HG03103 (cell line): ENCODE data around the gene PLPP1.
"Not testable (repeated sequence)": the region's sequence is repeated elsewhere in the genome, so short reads cannot be mapped to it uniquely, and the experiment has no call there.

ENCODE experiments used
- ATAC-seq: cut with Tn5 transposase; IDR thresholded peaks from one replicate; pipeline ENCODE4 v1.9.1; 2021; ENCODE audit warnings: low read depth; ENCODE audit not compliant: unreplicated experiment

PLPP1 gene

GRCh38 chr5:55509097-55509496 lies 25.7 kb downstream of the PLPP1 start:
- ATAC-seq: no peak

DNA sequence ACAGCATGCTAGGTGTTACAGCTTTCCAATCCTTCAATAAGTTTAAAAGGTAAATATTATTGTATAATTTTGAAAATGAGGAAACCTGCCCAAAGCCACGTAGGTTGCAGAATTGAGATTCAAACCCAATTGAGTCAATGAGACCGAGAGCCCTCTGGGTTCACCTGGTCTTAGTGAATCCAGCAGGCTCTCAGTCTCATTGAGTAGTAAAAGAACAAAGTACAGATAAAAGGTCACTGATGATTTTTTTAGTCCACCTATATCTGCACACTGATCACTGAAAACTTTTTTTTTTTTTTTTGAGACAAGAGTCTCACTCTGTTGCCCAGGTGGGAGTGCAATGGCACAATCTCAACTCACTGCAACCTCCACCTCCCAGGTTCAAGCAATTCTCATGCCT lies 27.2 kb downstream of the PLPP1 start:
- no peak for ATAC-seq

GRCh38 chr5:55505711-55506110 lies 29.1 kb downstream of the PLPP1 start:
- ATAC-seq: not testable (repeated sequence)

DNA sequence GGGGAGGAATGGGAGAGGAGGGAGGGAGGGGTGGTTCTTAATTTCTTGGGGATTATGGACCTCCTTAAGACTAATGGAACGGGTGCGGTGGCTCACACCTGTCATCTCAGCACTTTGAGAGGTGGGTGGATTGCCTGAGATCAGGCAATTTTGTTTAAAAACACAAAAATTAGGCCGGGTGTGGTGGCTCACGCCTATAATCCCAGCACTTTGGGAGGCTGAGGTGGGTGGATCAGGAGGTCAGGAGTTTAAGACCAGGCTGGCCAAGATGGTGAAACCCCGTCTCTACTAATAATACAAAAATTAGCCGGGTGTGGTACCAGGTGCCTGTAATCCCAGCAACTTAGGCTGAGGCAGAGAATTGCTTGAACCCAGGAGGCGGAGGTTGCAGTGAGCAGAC lies 30.8 kb downstream of the PLPP1 start:
- ATAC-seq: not testable (repeated sequence)

DNA sequence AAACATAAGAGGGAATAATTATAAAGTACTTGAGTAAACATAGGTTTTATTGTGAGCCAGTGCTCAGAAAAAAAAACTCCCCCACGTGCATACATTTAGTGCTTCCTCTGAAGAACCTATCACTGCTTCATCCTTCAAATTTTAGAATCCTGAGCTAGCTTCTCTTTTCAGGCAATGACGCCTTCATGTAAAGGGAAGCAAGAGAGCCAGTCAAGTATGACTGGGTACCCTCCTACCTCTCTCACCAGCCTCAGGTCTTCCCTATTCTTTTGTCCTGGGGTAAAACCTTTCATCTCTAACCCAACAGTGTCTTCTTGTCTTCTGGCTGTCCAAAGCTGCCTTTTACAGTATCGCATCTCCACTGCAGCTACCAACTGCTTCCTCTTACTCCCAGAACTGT lies 32.0 kb downstream of the PLPP1 start:
- no peak for ATAC-seq

DNA sequence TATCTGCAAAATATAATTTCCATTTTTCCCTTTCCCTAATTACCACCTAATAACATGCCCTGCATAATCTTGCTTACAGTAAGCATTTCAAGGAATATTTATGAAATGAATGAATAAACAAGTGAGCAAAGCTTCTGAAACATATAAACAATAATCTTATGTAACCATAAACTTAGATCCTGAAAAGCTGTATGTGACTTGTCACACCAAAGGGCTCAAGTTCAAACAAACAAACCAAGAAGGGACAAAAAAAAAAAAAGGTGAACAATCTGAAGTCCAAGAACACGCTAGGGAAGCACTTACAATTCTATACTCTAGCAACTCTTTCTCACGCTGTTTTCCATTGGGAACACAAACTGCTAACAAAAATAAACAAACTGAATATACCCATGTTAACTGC lies 36.3 kb downstream of the PLPP1 start:
- no peak for ATAC-seq

- ATAC-seq: no peak
These were observed 37.1 kb downstream of the PLPP1 start for GRCh38 chr5:55497712-55498111.

- no peak for ATAC-seq
These were observed 39.5 kb downstream of the PLPP1 start for GRCh38 chr5:55495216-55495615.

DNA sequence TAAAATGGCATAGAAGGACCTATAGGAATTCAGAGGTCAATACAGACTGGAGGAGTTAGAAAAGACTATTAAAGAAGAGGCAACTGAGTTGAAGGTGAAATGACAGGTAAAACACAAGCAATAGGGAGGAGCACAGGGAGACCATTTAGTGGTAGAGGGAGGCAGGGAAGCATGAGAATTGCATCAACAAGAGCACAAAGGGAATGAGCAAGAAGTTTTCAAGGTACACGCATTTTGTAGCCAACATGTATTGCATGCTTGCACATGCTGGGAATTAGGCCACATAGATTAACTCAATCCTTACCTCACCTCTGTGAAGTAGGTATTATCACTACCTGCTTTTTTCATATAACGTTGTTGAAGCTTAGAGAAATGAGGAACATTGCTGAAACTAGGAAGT lies 42.3 kb downstream of the PLPP1 start:
- no peak for ATAC-seq

DNA sequence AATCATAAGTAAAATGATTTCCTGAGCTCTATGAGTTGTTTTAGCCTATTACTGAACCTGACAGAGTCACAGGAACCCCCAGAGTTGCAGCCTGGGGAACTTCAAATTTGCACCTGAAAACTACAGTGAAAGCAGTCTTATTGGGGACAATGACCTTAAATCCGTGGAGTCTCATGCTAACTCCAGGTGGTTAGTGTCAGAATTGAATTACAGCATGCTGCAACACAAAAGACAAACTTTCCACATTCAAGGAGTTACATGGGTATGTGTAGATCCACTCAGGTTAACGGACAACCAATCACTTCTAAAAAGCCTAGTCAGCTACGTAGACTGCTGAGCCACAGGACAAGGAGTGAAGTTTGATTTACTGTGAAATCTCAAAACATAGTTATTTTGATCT lies 49.7 kb downstream of the PLPP1 start:
- no peak for ATAC-seq

DNA sequence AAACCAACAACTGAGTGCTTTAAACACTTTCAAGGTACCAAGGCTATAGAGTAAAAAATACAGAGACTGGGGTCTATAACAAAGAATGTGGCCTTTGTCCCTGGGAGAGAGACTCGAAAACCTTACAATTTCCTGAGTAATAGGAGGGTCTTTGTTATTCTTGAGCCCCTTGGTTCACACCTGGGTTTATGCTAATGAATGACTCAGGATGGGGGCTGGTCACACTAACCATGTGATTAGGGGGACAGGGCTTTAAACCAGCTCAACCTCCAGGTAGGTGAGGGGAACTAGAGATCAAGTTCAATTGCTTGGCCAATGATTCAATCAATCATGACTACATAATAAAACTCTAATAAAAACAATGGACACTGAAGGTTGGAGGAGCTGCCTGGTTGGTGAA lies 50.2 kb downstream of the PLPP1 start:
- ATAC-seq: no peak

- no peak for ATAC-seq
These were observed 50.9 kb downstream of the PLPP1 start for GRCh38 chr5:55483885-55484284.

DNA sequence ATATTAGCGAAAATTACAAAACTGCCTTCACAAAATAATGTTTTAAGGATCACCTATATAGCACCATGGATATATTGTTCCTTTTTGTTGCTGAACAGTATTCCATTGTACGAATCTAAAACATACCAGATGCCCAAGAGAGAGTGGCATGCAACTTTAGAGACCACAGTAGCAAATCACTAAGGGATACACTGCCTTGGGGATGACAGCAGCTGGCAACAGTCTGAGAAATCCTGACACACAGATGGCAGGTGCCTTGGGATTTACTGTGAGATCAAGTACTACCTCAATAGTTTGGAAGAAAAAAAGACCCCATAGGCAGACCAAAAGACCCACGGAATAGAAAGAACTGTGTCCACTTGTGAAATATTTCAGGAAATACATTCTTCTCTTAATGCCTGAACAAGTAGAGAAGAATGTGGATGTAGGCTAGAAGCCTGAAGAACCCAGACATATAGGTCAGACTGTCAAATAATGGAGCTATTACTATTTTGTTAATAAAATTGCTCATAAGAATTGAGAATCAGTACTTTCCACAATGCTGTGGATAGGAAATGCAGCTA lies 53.4 kb downstream of the PLPP1 start:
- ATAC-seq: no peak

DNA sequence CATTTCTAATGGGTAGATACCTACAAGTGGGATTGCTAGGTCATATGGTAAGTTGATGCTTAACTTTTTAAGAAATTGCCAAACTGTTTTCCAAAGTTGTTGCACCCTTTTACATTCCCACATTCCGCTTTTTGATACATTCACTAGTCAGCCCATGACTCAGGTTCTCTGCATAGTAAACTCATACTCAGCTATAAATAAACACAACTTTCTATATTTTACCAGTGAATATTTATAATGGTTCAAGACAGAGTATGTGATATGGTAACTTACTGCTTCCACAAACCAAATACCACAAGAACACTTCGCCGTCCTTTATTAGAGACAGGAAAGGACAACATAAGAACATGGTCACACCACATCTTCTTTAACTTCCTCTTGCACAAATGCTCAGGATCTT lies 54.0 kb downstream of the PLPP1 start:
- ATAC-seq: no peak

DNA sequence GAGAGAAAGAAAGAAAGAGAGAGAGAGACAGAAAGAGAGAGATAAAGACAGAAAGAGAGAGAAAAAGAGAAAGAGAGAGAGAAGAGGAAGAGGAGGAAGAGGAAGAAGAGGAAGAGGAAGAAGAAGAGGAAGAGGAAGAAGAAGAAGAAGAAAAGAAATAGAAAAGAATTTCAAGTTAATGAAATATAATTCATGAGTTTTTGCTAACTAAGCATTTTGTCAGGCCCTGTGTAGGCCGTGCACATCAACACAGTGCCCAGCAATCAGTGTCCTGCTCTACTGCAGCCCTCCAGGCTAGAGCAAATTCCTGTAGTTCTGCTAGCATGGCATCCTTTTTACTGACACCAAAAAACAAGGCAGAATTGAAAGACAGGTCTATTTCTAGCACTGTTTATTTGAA lies 62.1 kb downstream of the PLPP1 start:
- no peak for ATAC-seq

DNA sequence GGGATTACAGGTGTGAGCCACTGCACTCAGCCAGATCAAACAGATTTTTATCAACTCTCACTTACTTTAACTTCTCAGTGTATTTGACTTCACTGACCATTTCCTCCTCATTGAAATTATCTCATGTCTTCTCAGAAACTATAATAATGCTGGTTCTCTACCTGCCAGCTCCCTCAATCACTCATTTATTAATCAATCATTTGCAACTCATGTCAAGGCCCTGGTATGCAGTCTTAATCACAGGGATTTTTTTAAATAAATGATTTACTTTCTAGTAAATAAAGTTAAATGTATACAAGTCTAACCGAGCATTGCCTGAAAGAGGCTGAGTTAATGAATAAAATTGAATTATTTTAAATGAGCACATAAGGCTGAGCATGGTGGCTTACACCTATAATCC lies 63.3 kb downstream of the PLPP1 start:
- no peak for ATAC-seq

DNA sequence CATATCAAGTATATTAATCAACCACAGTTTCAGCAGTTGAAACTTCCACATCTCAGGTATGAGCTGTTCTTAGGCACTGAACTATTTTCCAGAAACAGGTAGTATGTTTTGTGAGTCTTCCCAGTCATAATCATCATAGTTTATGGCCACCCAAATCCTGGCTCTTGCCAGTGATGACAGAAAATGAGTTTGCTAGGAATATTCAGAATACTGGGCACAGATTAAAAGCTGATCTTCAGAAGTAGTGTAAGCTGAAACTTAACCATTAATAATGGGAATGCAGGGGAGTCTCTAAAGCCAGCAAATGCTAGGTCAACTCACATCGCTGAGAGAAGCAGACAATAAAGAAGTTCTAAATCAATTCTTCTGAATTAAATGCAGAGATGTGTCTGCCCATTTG lies 64.5 kb downstream of the PLPP1 start:
- ATAC-seq: no peak

DNA sequence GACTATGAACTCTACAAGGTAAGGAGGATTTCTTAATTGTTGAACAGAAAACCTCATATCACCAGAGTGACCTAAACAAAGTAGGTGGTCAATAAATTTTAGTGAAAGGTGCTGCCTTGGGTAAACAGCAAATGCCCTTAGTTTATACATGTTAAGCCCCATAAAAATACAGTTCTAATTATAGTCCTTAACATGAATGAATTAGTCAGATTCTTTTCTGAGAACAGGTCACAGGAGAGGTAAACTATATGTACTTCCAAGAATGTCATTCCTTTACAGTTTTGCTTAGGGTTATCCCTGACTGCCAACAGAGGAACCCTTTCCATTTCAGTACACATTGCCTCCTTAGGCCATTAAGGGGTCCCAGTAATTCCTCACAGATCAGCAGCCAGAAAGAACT lies 64.9 kb downstream of the PLPP1 start:
- ATAC-seq: no peak

DNA sequence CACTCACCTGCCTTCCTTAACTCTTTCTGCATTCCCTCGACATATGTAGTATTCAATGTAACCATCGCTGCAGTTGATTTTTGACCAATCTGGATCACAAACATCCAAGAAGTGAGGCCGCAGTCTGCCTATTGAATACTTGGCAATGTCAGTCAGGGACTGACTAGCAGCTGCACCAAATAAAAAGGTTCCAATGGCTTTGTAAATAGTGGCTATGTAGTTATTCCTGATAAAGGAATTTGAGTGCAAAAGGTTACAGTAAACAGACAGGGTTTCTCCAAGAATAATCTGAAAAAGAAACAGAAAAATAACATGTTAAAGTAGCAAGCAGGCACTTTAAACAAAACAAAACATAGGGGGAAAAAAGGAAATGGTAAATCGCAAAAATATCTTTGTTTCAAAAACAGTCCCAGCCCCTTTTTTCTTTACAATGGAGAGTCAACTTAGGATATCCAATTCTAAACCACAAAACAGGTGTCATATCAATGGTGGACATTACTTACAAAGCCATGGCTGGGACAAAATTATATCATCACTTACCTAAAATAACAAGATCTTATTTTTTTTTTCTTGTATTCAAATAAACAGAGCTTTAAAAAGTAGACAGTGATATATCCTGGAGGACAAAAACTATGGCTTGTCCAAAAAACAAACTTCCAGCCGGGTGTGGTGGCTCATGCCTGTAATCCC lies 66.8 kb downstream of the PLPP1 start:
- no peak for ATAC-seq

- no peak for ATAC-seq
These were observed 71.2 kb downstream of the PLPP1 start for GRCh38 chr5:55463613-55464012.

DNA sequence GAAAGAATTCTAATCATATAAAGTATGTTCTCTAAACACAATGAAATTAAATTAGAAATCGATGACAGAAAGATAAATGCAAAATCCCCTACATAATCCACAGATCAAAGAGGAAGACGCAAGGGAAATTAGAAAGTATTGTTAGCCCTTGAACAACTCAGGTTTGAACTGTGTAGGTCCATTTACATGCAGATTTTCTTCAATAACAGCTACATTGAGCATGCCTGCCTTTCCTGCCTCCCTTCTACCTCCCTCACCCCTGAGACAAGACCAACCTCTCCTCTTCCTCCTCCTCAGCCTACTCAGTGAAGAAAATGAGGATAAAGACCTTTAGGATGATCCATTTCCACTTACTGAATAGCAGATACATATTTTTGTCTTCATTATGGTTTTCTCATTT lies 75.2 kb downstream of the PLPP1 start:
- no peak for ATAC-seq

DNA sequence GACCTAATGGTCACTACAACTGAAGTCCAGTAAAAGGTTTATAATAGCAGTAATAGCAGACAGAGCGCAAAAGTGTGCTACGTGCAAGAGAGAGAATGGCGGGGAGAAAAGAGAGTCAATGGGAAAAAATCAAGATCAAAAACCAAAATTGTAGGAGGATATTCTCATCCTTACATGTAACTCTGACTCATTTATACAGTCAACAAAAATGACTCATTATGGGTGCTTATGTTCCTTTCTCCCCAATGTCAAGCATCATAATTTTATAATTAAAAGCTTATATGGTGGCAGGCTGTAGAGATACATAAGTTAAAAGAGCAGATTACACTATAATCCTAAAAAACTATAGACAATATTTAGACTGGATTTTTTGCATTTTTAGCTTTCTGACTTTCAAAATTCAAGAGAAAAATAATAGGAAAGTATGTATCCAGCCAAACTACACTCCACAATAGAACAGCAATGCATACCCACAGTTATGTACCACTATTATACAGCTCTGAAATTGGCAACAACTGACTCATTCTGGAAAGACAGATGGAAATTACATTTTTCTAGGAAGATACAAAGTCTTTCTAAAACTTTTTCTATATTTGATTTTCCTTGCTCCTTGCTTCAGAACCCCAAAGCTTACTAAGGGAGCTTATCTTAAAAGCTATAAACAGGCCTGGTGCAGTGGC lies 78.4 kb downstream of the PLPP1 start:
- ATAC-seq: no peak
